ENCODE results near the gene BFSP2. TPM values are rescaled to one million over a fixed set of nuclear protein-coding genes. Genes with fewer than 3 reads are reported as not detected.

Gene BFSP2
- total RNA-seq, 1 donor from 2014 or later = not detected

- H3K27me3 ChIP-seq (ENCODE audit: control insufficient read depth, insufficient read depth, low read length) = no peaks in the 10 kb centered on the region
- no peaks in the 10 kb centered on the region for H3K36me3 ChIP-seq (ENCODE audit: control insufficient read depth, insufficient read depth, low read length)
- no peak for TF ChIP-seq CTCF (IDR thresholded peaks at IDR 0.05; ENCODE audit: insufficient read depth, low read length, poor library complexity, severe bottlenecking)
- no peak overlapping the region for H3K4me3 ChIP-seq (ENCODE audit: low read depth, low read length)
- no peak for DNase-seq (ENCODE audit: low read depth)
These were observed 6.7 kb upstream of the BFSP2 start for GRCh38 chr3:133393204-133393603.

GRCh38 chr3:133393691-133394474, 6.0 kb upstream of the BFSP2 start:
- Histone ChIP-seq H3K27me3 (ENCODE audit: control insufficient read depth, insufficient read depth, low read length) (no peaks in the 10 kb centered on the region), H3K36me3 (ENCODE audit: control insufficient read depth, insufficient read depth, low read length) (no peaks in the 10 kb centered on the region), H3K4me3 (ENCODE audit: low read depth, low read length) (no peak overlapping the region)
- no peak for TF ChIP-seq CTCF (IDR thresholded peaks at IDR 0.05; ENCODE audit: insufficient read depth, low read length, poor library complexity, severe bottlenecking)
- no peak for DNase-seq (ENCODE audit: low read depth)

GRCh38 chr3:133394561-133395311, 5.1 kb upstream of the BFSP2 start:
- H3K27me3 ChIP-seq (ENCODE audit: control insufficient read depth, insufficient read depth, low read length) = no peaks in the 10 kb centered on the region
- H3K4me3 ChIP-seq (ENCODE audit: low read depth, low read length) = no peak overlapping the region
- no peaks in the 10 kb centered on the region for H3K36me3 ChIP-seq (ENCODE audit: control insufficient read depth, insufficient read depth, low read length)
- DNase-seq (ENCODE audit: low read depth) = no peak
- no peak for TF ChIP-seq CTCF (IDR thresholded peaks at IDR 0.05; ENCODE audit: insufficient read depth, low read length, poor library complexity, severe bottlenecking)

- no peak for DNase-seq (ENCODE audit: low read depth)
- no peak overlapping the region for H3K4me3 ChIP-seq (ENCODE audit: low read depth, low read length)
- H3K36me3 ChIP-seq (ENCODE audit: control insufficient read depth, insufficient read depth, low read length) = no peaks in the 10 kb centered on the region
- TF ChIP-seq CTCF (IDR thresholded peaks at IDR 0.05; ENCODE audit: insufficient read depth, low read length, poor library complexity, severe bottlenecking) = no peak
- no peaks in the 10 kb centered on the region for H3K27me3 ChIP-seq (ENCODE audit: control insufficient read depth, insufficient read depth, low read length)
These were observed 3.0 kb upstream of the BFSP2 start for GRCh38 chr3:133396906-133397305.

GRCh38 chr3:133401374-133402135, 1.7 kb downstream of the BFSP2 start:
- no peak for TF ChIP-seq CTCF (IDR thresholded peaks at IDR 0.05; ENCODE audit: insufficient read depth, low read length, poor library complexity, severe bottlenecking)
- Histone ChIP-seq H3K27me3 (ENCODE audit: control insufficient read depth, insufficient read depth, low read length) (no peaks in the 10 kb centered on the region), H3K4me3 (ENCODE audit: low read depth, low read length) (no peak overlapping the region), H3K36me3 (ENCODE audit: control insufficient read depth, insufficient read depth, low read length) (no peaks in the 10 kb centered on the region)
- no peak for DNase-seq (ENCODE audit: low read depth)
